GM12865 (cell line): ENCODE data around the gene SLC2A9.

Experiments
- DNase-seq: peaks from one replicate; pipeline ENCODE4 v3.0.0; 2010; ENCODE audit warnings: low read depth
- H3K4me3 ChIP-seq: 2 replicates; pipeline ENCODE4 v1.5.1; 2011; ENCODE audit warnings: mild to moderate bottlenecking, low read depth, low read length, control low read depth
- TF ChIP-seq, protein P1 (sequence below): IDR thresholded peaks from 2 replicates; pipeline ENCODE4 v1.5.1; 2011; ENCODE audit warnings: low read length, control low read depth, low read depth, inconsistent platforms; ENCODE audit not compliant: insufficient read depth; ENCODE audit errors: missing control alignments

The SLC2A9 gene

DNA sequence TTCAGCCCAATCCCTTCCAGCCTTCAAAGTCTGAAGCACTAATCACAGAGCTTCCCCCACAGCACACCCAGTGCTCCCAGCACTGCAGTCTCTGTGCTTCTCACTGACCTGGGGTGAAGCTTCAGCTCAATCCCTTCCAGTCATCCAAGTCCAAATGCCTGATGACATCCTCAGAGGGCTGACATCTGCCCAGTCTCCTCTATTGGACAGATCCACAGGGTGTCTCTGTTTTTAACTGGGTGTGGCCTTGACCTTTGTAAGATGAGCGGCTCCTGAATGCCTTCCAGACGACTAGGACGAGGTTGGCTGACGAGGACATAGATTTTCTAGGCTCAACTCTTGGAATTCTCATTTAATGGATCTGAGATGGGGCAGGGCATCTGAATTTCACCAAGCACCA lies 7.6 kb upstream of the SLC2A9 start:
- DNase-seq: no peak

DNA sequence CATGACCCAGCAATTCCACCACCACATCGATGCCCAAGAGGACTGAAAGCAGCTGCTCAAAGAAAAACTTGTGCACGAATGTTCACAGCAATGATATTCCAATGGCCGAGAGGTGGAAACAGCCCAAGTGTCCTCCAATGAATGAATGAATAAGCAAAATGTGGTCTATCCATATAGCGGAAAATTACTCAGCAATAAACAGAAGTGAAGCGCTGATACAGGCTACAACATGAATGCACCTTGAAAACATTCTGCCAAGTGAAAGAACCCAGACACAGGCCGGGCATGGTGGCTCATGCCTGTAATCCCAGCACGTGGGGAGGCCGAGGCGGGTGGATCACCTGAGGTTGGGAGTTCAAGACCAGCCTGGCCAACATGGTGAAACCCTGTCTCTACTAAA lies 5.2 kb upstream of the SLC2A9 start:
- DNase-seq: no peak
- TF ChIP-seq, protein P1, sequence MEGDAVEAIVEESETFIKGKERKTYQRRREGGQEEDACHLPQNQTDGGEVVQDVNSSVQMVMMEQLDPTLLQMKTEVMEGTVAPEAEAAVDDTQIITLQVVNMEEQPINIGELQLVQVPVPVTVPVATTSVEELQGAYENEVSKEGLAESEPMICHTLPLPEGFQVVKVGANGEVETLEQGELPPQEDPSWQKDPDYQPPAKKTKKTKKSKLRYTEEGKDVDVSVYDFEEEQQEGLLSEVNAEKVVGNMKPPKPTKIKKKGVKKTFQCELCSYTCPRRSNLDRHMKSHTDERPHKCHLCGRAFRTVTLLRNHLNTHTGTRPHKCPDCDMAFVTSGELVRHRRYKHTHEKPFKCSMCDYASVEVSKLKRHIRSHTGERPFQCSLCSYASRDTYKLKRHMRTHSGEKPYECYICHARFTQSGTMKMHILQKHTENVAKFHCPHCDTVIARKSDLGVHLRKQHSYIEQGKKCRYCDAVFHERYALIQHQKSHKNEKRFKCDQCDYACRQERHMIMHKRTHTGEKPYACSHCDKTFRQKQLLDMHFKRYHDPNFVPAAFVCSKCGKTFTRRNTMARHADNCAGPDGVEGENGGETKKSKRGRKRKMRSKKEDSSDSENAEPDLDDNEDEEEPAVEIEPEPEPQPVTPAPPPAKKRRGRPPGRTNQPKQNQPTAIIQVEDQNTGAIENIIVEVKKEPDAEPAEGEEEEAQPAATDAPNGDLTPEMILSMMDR: no peak
- no peak overlapping the region for H3K4me3 ChIP-seq

More for the DNA sequence above, 7.6 kb upstream of the SLC2A9 start:
- TF ChIP-seq, protein P1: no peak
- no peak overlapping the region for H3K4me3 ChIP-seq

DNA sequence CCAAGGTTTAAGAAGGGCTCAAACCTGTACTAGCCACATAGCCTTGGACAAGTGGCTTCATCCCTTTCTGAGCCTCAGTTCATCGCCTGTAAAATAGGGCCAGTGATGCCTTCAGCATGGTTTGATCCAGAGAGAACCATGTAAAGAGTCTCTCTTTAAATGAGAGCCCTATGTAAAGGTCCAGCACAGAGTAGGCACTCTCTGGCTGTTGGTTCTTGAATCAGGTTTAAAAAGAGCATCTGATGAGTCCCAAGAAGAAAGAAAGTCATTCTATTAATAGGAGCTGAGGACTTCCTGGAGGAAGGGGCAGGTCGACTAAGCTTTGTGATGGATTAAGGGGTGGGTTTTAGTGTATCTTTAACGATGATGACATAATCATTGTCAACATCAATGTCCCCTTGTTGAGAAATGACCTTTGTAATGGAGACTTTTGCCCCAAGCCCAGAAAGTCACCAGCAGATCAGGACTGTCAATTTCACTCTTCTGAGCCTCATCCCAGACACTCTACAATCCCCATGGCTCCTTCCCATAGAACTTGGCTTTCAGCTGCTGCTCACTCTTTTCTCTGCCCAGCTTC lies 4.0 kb upstream of the SLC2A9 start:
- no peak for DNase-seq
- TF ChIP-seq, protein P1: no peak
- H3K4me3 ChIP-seq: no peak overlapping the region

DNA sequence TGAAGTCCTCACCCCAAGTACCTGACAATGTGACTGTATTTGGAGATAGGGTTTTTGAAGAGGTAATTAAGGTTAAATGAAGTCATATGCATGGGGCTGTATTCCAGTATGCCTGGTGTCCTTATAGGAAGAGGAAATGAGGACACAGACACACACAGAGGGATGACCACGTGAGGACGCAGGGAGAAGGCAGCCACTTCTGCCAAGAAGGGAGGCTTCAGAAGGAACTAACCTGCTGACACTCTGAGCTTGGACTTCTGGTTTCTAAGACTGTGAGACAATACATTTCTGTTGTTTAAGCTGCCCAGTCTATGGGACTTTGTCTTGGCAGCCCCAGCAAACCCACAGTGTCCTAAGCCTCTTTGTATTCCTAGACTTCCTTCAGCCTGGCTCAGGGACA lies 3.0 kb upstream of the SLC2A9 start:
- DNase-seq: no peak
- TF ChIP-seq, protein P1: no peak
- H3K4me3 ChIP-seq: no peak overlapping the region

DNA sequence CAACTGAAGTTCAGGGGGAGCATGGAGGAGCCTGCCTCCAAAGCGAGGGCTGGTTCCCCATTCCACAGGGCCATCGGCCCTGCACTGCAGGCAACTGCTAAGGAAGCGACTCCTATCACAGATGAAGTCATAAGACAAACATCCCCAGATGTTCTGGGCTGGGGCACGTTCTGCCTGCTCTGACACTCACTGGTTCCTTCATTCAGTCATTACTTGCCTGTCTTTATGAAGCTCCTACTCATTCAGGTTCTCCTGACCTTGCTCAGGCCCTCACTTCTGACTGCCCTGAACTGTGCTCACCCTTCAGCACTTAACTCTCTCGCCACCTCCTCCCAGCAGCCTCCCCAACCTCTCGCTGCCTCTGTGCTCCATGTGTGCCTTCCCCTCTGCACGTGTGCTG lies 2.5 kb upstream of the SLC2A9 start:
- no peak for DNase-seq
- H3K4me3 ChIP-seq: no peak overlapping the region
- TF ChIP-seq, protein P1: no peak

DNA sequence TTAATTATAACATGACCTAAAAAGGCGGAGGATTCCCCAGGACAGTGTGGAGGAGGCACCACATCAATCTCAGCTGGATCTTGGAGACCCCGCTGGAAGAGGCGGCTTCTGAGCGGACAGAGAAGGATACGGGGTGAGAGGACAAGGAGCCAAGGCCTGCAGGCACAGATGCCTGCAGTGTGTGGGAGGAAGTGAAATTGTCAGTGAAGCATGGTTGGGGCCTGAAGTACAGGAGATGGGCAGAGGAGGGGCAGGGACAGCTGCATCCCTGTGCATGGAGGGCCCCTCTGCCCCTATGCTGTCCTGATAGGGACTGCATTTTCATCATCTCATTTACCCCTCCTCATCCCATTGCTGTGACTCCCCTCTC lies 1.7 kb upstream of the SLC2A9 start:
- H3K4me3 ChIP-seq: no peak overlapping the region
- DNase-seq: no peak
- TF ChIP-seq, protein P1: no peak

DNA sequence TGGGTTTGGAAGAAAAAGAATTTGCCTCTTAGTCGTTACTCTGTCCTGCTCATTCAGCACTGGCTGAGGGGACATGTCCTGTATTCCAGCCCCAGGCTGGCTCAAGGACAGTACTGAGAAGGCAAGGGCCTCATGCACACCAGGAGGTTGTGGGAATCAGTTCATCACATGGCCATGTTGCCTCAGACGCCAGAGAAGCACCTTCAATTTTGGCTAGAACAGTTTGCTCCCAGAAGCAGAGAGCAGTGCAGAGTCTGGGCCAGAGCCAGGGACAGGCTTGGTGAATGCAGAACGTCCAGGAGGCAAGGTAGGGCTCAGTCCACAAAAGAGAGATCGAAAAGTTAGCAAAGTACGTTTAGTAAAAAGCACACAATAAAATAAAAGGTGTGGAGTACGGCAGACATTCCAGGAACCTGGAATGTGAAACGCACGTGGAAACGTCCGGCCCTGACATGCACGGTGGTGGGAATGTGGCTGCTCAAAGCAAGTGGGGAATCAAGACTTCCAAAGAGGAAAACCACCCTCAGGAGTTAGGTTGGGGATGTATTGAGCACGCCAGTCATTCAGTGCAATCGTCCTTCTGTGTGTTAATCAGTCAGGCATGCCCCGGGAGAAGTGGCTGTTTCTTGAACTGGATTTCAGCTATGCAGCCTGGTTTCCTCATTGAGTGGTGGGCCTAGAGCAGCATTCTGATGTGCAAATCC lies 1.2 kb upstream of the SLC2A9 start:
- TF ChIP-seq, protein P1: no peak
- DNase-seq: no peak
- no peak overlapping the region for H3K4me3 ChIP-seq
